GM15510 (cell line): Measurements from ENCODE around the gene PDE6A.

Experiments
- POLR2A ChIP-seq: IDR thresholded peaks from 3 replicates; pipeline ENCODE4 v1.6.1; 2011; ENCODE audit warnings: borderline replicate concordance; ENCODE audit not compliant: insufficient read length; ENCODE audit errors: extremely low read depth

The PDE6A gene

GRCh38 chr5:149849966-149850910 lies 94.4 kb downstream of the PDE6A start:
- no peak for TF ChIP-seq POLR2A

GRCh38 chr5:149849280-149849965 lies 95.2 kb downstream of the PDE6A start:
- no peak for TF ChIP-seq POLR2A

- no peak for TF ChIP-seq POLR2A
Observed at GRCh38 chr5:149847611-149848010, 97.0 kb downstream of the PDE6A start.

GRCh38 chr5:149846021-149846420 lies 98.6 kb downstream of the PDE6A start:
- TF ChIP-seq POLR2A = no peak

GRCh38 chr5:149845601-149846000 lies 99.0 kb downstream of the PDE6A start:
- no peak for TF ChIP-seq POLR2A

DNA sequence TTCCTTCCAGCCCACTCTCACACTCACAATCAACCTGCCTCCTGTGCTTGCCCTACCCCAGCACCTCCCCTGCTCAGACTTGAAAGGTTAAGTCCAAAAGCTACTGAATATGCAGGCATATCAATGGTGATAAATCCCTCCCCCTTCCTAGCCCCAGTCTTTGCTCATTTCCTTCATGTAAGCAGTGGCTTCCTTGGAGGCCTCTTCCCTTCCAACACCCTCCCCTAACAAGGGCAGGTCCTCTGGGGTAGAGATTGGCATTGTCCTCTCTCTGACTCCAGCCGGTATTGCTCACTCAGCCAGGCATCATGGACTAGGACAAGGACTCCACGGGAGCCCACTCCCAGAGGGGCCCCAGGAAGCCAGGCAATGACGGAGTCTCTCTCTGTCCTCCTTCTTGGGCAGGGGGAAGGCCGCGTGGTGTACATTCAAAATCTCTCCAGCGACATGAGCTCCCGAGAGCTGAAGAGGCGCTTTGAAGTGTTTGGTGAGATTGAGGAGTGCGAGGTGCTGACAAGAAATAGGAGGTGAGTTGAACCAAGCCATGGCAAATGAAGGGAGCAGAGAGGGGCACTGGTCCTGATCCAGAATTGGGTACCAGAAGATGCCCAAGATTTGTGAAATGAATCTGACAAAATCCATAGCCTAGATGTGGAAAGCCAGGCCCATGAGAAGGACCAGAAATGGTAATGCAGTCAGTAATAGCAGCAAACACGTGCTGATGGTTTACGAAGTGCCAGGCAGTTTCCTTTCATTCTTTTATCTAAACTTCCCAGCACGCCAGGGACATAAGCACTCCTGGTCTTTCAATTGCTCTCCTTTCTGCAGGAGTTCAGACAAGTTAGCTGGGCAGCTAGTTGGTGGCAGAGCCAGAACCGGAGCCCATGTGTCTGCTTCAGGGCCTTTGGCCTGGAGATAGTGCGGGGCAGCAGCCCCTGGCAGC lies 102.5 kb downstream of the PDE6A start:
- TF ChIP-seq POLR2A = no peak

DNA sequence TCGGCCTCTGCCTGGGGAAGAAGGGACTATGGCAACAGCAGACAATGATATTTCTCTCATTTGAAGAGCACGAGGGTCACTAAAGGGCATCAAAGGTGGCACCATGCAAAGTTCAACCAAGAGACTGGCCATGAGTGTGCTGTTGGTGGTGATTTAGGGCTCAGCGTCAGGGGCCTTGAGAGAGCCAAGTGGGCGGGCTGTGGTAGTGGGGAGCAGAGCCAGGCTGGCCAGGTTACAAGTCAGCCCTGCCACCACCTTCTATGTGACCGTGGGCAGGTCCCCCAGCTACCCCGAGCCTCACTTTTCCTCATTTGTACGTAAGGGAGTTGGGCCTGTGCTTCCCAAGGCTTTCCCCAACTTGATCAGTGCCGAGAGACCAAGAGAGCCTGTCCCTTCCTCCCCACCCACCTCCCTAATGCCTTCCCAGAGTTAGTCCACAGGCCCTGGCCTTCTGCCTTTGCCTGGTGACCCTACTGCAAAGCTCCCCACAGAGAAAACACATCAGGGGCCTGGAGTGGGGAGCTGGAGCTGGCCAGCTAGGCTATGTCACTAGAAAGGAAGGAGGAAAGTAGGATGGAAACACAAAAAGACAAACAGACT lies 104.3 kb downstream of the PDE6A start:
- TF ChIP-seq POLR2A = no peak

- no peak for TF ChIP-seq POLR2A
Observed at GRCh38 chr5:149839761-149840160, 104.8 kb downstream of the PDE6A start.

DNA sequence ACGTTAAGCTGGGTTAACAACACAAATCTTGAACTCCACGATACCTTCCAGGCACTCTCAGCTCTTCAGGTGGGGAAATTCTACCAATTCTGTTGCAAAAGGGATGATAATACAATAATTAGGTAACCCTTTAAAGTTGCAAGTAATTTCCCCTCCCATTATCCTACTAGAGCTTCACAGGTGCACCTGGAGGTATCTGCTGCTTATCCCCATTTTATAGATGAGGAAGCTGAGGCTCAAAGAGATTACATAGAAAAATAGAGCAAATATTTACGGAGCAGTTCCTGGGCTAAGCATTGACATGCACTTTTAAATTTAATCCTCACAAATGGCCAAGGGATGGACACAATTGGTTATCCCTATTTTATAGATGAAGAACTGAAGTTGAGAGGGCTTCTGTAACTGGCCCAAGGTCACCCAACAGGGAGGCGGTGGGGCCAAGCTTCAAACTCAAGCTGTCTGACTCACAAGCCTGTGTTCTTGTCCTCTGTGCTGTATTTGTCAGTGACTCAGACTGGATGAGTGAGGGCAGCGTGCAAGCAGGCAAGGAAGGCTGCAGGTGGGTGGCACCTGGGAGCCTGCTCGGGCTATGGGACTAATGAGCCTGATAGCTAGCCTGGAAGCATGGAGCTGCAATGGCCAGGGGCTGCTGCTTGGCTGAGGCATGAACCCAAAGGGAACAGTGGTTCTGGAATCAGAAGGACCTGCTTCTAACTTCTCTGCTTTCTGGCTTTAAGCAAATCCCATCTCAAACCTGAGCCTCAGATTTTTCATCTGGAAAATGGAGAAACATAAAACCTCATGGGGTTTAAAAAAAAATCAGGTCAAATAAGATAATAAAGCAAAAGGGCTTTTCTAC lies 105.5 kb downstream of the PDE6A start:
- no peak for TF ChIP-seq POLR2A

DNA sequence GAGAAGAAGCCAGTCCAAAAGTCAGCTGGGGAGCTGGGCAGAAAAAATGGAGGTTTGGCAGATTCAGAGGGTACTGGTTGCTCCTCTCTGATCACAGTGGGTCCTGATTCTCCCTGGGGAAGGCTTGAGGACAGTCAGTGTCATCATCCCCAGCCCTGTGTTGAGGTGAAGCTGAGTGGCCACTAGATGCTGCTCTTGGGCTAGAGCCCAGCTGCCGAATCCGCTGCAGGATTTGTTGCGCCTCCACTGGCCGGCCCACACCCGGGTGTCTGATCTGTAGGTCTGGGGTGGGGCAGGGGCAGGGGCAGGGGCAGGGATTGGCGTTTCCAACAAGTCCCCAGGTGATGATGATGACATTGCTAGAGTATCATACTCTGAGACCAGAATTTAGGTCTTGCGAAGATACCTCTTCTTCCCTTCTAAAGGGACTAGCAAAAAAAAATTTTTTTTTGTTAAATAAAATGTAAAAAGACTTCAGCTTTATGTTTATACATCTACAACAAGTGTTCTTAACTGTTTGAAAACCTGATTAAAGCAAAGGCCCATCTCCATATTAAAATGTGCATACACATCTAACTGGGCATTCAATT lies 106.8 kb downstream of the PDE6A start:
- TF ChIP-seq POLR2A = no peak

- no peak for TF ChIP-seq POLR2A
Observed at GRCh38 chr5:149836451-149837139, 108.0 kb downstream of the PDE6A start.

GRCh38 chr5:149834246-149834855 lies 110.2 kb downstream of the PDE6A start:
- no peak for TF ChIP-seq POLR2A
